ENCODE results near the gene ITGA5.

DNA sequence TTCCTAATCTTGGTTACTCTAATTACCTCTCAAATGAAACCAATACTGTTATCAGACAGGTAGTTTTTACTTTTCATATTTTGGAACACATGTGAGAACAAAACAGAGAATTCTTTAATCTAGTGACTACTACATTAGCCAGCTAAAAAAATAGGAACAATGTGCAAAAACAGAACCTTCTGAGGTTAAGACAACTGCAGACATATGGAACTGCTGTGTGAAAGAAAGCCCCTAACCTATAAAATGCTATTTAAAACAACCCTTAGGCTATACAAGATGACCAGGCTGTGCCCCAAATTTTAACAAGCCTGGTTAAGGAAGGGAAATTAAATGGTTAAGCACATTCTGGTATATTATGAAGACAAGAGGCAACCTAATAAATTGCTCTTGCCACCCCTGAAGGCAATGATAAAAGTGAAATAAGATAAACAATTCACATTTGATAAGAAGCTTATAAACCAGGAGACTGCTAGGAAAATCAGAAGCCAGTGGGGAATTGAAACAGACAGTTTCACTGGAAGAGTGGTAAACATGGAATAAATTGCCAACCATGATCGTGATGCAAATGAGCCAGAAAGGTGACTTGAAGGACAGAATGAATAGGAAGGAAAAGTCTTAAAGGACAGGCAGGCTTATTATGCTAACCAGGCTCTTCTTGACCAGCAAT, 46.9 kb upstream of the ITGA5 start:
- TF ChIP-seq POLR2A (IDR thresholded peaks at IDR 0.05; ENCODE audit: low read depth, low read length) (no peak), TAF1 (IDR thresholded peaks at IDR 0.05; ENCODE audit: borderline replicate concordance, low read depth, low read length) (no peak), POLR2AphosphoS5 (IDR thresholded peaks at IDR 0.05; ENCODE audit: low read depth, low read length) (no peak)

All from GM12892 (cell line).